Tracheal epithelial cell (primary cell): ENCODE data around the gene MLLT3. TPM values are rescaled to one million over a fixed set of nuclear protein-coding genes. Genes with fewer than 3 reads are reported as not detected.

Experiments
- total RNA-seq: library from RNA; depleted of rRNA; stranded (reverse); fragments of >200 nt; gene quantifications from 2 replicates; pipeline ENCODE4 v1.2.1, GENCODE V29; 2014

Gene MLLT3
- 19.6 and 26.0 TPM in 2 replicates for total RNA-seq

DNA sequence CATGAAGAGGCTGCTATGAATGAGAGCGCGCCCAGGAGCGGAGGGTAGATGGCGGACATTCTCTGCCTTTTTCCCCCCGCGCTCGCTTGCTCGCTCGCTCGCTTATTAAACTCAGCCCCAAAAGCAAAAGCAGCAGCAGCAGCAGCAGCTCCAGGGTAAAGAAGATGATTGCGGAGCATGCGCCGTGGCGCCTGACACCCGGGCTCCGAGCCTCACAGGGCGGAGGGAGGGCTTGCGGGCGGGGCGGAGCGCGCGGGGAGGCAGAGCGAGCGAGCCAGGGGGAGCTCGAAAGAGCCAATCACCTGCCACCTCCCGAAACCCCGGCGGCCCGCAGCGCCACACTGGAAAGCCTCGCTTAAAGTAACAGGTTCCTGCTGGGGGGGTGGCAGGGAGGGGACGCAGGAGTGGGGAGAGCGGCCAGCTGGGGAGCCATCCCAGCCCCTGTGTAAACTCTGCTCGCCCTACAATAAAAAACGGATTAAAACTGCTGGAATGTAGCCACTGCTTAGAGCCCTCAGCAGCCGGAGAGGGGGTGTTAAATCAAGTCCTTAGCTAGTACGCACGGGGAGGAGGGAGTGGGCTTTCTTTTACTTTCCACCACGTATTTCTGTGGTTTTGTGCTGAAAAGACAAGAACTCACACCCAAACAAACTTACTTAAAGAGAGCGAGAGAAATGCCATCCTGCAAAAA lies at the start of gene MLLT3:
TSS of gene MLLT3 (minus strand) at position 170 of the 691 bp plus-strand sequence.

Other genes with a start within 250 kb of the MLLT3 start
- 39.0 and 59.8 TPM in 2 replicates for gene FOCAD, start 61.8 kb upstream of the MLLT3 start, total RNA-seq